GM12873 (cell line): ENCODE data around the gene ZNF385B.

Experiments
- CTCF ChIP-seq: IDR thresholded peaks from 2 replicates; pipeline ENCODE4 v1.5.1; 2012; ENCODE audit warnings: low read depth, mild to moderate bottlenecking, moderate library complexity, low read length, control low read depth; ENCODE audit not compliant: insufficient read depth; ENCODE audit errors: missing control alignments

ZNF385B gene

GRCh38 chr2:179403624-179404023 is 457.8 kb downstream of the ZNF385B start:
- TF ChIP-seq CTCF: no peak

- no peak for TF ChIP-seq CTCF
Observed at GRCh38 chr2:179393481-179393880, 467.9 kb downstream of the ZNF385B start.
